ENCODE results near the gene DDX51.

DDX51 gene

GRCh38 chr12:132168311-132169031 lies 24.4 kb upstream of the DDX51 start:
- H4K8ac ChIP-seq (ENCODE audit: low read length) = no peak overlapping the region
- H3K23ac ChIP-seq (ENCODE audit: low read length in 2 of 2) = no peak overlapping the region
- peaks cover 1% of the 10 kb centered on the region for H3K4me1 ChIP-seq (ENCODE audit: control insufficient read depth, insufficient read depth, low read depth, low read length)
- H3K9me3 ChIP-seq (ENCODE audit: control insufficient read depth, low read length) = no peaks in the 10 kb centered on the region
- H2BK120ac ChIP-seq (ENCODE audit: low read depth, low read length) = no peak overlapping the region
- H4K91ac ChIP-seq (ENCODE audit: low read length) = no peak overlapping the region
- H3K14ac ChIP-seq (ENCODE audit: low read length in 2 of 2) = no peak overlapping the region
- H2AFZ ChIP-seq (ENCODE audit: low read depth, low read length) = no peak overlapping the region
- H2BK12ac ChIP-seq (ENCODE audit: low read length in 2 of 2) = no peak overlapping the region
- H2AK5ac ChIP-seq (ENCODE audit: low read length, severe bottlenecking) = no peak overlapping the region
- H3K27ac ChIP-seq (ENCODE audit: low read length, poor library complexity, severe bottlenecking) = no peak overlapping the region
- no peak for DNase-seq
- no peak overlapping the region for H3K4me2 ChIP-seq (ENCODE audit: low read length, poor library complexity, severe bottlenecking)
- no peak overlapping the region for H3K4ac ChIP-seq (ENCODE audit: low read depth in 1 of 2, low read length in 2 of 2)
- H3K4me3 ChIP-seq (ENCODE audit: insufficient read depth in 1 of 2, low read depth in 1 of 2, low read length in 2 of 2) = no peak overlapping the region
- peaks cover 0 to 3% of the 10 kb centered on the region in 2 experiments for H3K36me3 ChIP-seq (ENCODE audit: control insufficient read depth in 1 of 2, insufficient read depth in 2 of 2, low read depth in 1 of 2, low read length in 2 of 2)
- H2BK5ac ChIP-seq (ENCODE audit: low read depth, low read length, poor library complexity, severe bottlenecking) = no peak overlapping the region
- no peak overlapping the region for H2BK15ac ChIP-seq (ENCODE audit: low read depth, poor library complexity, severe bottlenecking)
- H3K18ac ChIP-seq (ENCODE audit: low read depth in 1 of 2, low read length in 2 of 2) = no peak overlapping the region
- H3K9ac ChIP-seq (ENCODE audit: low read length) = no peak overlapping the region
- H3K79me1 ChIP-seq (replicated peaks; ENCODE audit: low read length, poor library complexity, severe bottlenecking) = no peaks in the 10 kb centered on the region
- WGBS = 92% methylated on average over 31 of the region's 31 CpGs
- H3K27me3 ChIP-seq (ENCODE audit: control insufficient read depth in 1 of 2, insufficient read depth in 1 of 2, low read length in 2 of 2) = peaks cover 12 to 65% of the 10 kb centered on the region in 2 experiments

GRCh38 chr12:132167611-132168310 lies 23.6 kb upstream of the DDX51 start:
- Histone ChIP-seq H4K91ac (ENCODE audit: low read length) (no peak overlapping the region), H2AK5ac (ENCODE audit: low read length, severe bottlenecking) (no peak overlapping the region), H2AFZ (ENCODE audit: low read depth, low read length) (no peak overlapping the region), H3K27me3 (ENCODE audit: control insufficient read depth in 1 of 2, insufficient read depth in 1 of 2, low read length in 2 of 2) (peaks cover 7 to 66% of the 10 kb centered on the region in 2 experiments), H3K14ac (ENCODE audit: low read length in 2 of 2) (no peak overlapping the region), H3K79me1 (replicated peaks; ENCODE audit: low read length, poor library complexity, severe bottlenecking) (no peaks in the 10 kb centered on the region), H3K4ac (ENCODE audit: low read depth in 1 of 2, low read length in 2 of 2) (no peak overlapping the region), H4K8ac (ENCODE audit: low read length) (no peak overlapping the region), H3K9ac (ENCODE audit: low read length) (no peak overlapping the region), H2BK120ac (ENCODE audit: low read depth, low read length) (no peak overlapping the region), H3K9me3 (ENCODE audit: control insufficient read depth, low read length) (no peaks in the 10 kb centered on the region), H2BK5ac (ENCODE audit: low read depth, low read length, poor library complexity, severe bottlenecking) (no peak overlapping the region), H3K4me3 (ENCODE audit: insufficient read depth in 1 of 2, low read depth in 1 of 2, low read length in 2 of 2) (no peak overlapping the region), H3K4me1 (ENCODE audit: control insufficient read depth, insufficient read depth, low read depth, low read length) (peaks cover 1% of the 10 kb centered on the region), H3K27ac (ENCODE audit: low read length, poor library complexity, severe bottlenecking) (no peak overlapping the region), H2BK12ac (ENCODE audit: low read length in 2 of 2) (no peak overlapping the region), H3K18ac (ENCODE audit: low read depth in 1 of 2, low read length in 2 of 2) (no peak overlapping the region), H3K36me3 (ENCODE audit: control insufficient read depth in 1 of 2, insufficient read depth in 2 of 2, low read depth in 1 of 2, low read length in 2 of 2) (peaks cover 0 to 3% of the 10 kb centered on the region in 2 experiments), H3K4me2 (ENCODE audit: low read length, poor library complexity, severe bottlenecking) (no peak overlapping the region), H2BK15ac (ENCODE audit: low read depth, poor library complexity, severe bottlenecking) (no peak overlapping the region), H3K23ac (ENCODE audit: low read length in 2 of 2) (no peak overlapping the region)
- 88% methylated on average over 29 of the region's 30 CpGs for WGBS
- DNase-seq = no peak

- H3K9ac ChIP-seq (ENCODE audit: low read length) = no peak overlapping the region
- no peak overlapping the region for H3K27ac ChIP-seq (ENCODE audit: low read length, poor library complexity, severe bottlenecking)
- no peaks in the 10 kb centered on the region for H3K79me1 ChIP-seq (replicated peaks; ENCODE audit: low read length, poor library complexity, severe bottlenecking)
- no peak overlapping the region for H3K14ac ChIP-seq (ENCODE audit: low read length in 2 of 2)
- H3K9me3 ChIP-seq (ENCODE audit: control insufficient read depth, low read length) = no peaks in the 10 kb centered on the region
- no peak overlapping the region for H4K8ac ChIP-seq (ENCODE audit: low read length)
- no peak overlapping the region for H2BK12ac ChIP-seq (ENCODE audit: low read length in 2 of 2)
- H3K4ac ChIP-seq (ENCODE audit: low read depth in 1 of 2, low read length in 2 of 2) = no peak overlapping the region
- no peak overlapping the region for H3K4me3 ChIP-seq (ENCODE audit: insufficient read depth in 1 of 2, low read depth in 1 of 2, low read length in 2 of 2)
- H2AK5ac ChIP-seq (ENCODE audit: low read length, severe bottlenecking) = no peak overlapping the region
- H3K23ac ChIP-seq (ENCODE audit: low read length in 2 of 2) = no peak overlapping the region
- DNase-seq = no peak
- no peak overlapping the region for H4K91ac ChIP-seq (ENCODE audit: low read length)
- no peak overlapping the region for H2BK15ac ChIP-seq (ENCODE audit: low read depth, poor library complexity, severe bottlenecking)
- H2AFZ ChIP-seq (ENCODE audit: low read depth, low read length) = no peak overlapping the region
- H3K4me1 ChIP-seq (ENCODE audit: control insufficient read depth, insufficient read depth, low read depth, low read length) = peaks cover 4% of the 10 kb centered on the region
- no peak overlapping the region for H3K4me2 ChIP-seq (ENCODE audit: low read length, poor library complexity, severe bottlenecking)
- peaks cover 0 to 3% of the 10 kb centered on the region in 2 experiments for H3K36me3 ChIP-seq (ENCODE audit: control insufficient read depth in 1 of 2, insufficient read depth in 2 of 2, low read depth in 1 of 2, low read length in 2 of 2)
- no peak overlapping the region for H3K18ac ChIP-seq (ENCODE audit: low read depth in 1 of 2, low read length in 2 of 2)
- H2BK5ac ChIP-seq (ENCODE audit: low read depth, low read length, poor library complexity, severe bottlenecking) = no peak overlapping the region
- H2BK120ac ChIP-seq (ENCODE audit: low read depth, low read length) = no peak overlapping the region
- peaks cover 6 to 64% of the 10 kb centered on the region in 2 experiments for H3K27me3 ChIP-seq (ENCODE audit: control insufficient read depth in 1 of 2, insufficient read depth in 1 of 2, low read length in 2 of 2)
- 90% methylated on average over 10 of the region's 10 CpGs for WGBS
These were observed 22.9 kb upstream of the DDX51 start for GRCh38 chr12:132166801-132167591.

DNA sequence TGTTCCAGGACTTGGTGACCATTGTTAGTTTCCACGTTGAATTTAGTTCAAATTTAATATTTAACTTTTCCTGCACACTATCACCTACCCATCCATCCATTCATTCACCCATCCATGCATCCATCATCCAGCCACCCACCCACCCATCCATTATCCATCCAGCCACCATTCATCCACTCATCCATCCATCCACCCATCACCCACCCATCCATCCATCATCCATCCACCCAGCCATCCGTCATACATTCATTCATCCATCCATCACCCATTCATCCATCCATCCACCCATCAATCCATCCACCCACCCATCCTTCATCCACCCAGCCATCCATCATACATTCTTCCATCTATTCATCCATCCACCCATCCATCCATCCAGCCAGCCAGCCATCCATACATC lies 22.0 kb upstream of the DDX51 start:
- Histone ChIP-seq H2BK120ac (ENCODE audit: low read depth, low read length) (no peak overlapping the region), H3K23ac (ENCODE audit: low read length in 2 of 2) (no peak overlapping the region), H3K4me1 (ENCODE audit: control insufficient read depth, insufficient read depth, low read depth, low read length) (peaks cover 4% of the 10 kb centered on the region), H2AK5ac (ENCODE audit: low read length, severe bottlenecking) (no peak overlapping the region), H2BK12ac (ENCODE audit: low read length in 2 of 2) (no peak overlapping the region), H3K36me3 (ENCODE audit: control insufficient read depth in 1 of 2, insufficient read depth in 2 of 2, low read depth in 1 of 2, low read length in 2 of 2) (peaks cover 0 to 3% of the 10 kb centered on the region in 2 experiments), H3K18ac (ENCODE audit: low read depth in 1 of 2, low read length in 2 of 2) (no peak overlapping the region), H3K4me3 (ENCODE audit: insufficient read depth in 1 of 2, low read depth in 1 of 2, low read length in 2 of 2) (no peak overlapping the region), H2BK5ac (ENCODE audit: low read depth, low read length, poor library complexity, severe bottlenecking) (no peak overlapping the region), H3K27ac (ENCODE audit: low read length, poor library complexity, severe bottlenecking) (no peak overlapping the region), H2AFZ (ENCODE audit: low read depth, low read length) (no peak overlapping the region), H4K8ac (ENCODE audit: low read length) (no peak overlapping the region), H3K4ac (ENCODE audit: low read depth in 1 of 2, low read length in 2 of 2) (no peak overlapping the region), H3K4me2 (ENCODE audit: low read length, poor library complexity, severe bottlenecking) (no peak overlapping the region), H4K91ac (ENCODE audit: low read length) (peak overlapping the region; percentile 31), H3K14ac (ENCODE audit: low read length in 2 of 2) (no peak overlapping the region), H3K27me3 (ENCODE audit: control insufficient read depth in 1 of 2, insufficient read depth in 1 of 2, low read length in 2 of 2) (peaks cover 0 to 63% of the 10 kb centered on the region in 2 experiments), H2BK15ac (ENCODE audit: low read depth, poor library complexity, severe bottlenecking) (no peak overlapping the region), H3K9ac (ENCODE audit: low read length) (no peak overlapping the region), H3K79me1 (replicated peaks; ENCODE audit: low read length, poor library complexity, severe bottlenecking) (no peaks in the 10 kb centered on the region), H3K9me3 (ENCODE audit: control insufficient read depth, low read length) (no peaks in the 10 kb centered on the region)
- no peak for DNase-seq
- 71% methylated on average over 2 of the region's 2 CpGs for WGBS
